ENCODE measurements around the gene NINJ1. TPM values are rescaled to one million over a fixed set of nuclear protein-coding genes. Genes with fewer than 3 reads are reported as not detected.

The NINJ1 gene
- total RNA-seq, 4 donors from 2014 or later: 64.6 to 113 (median 94.8) TPM

- intact Hi-C loops (cut with DNase I; ENCODE audit: low total_unique reads): no loop called here
- no peak overlapping the region for H3K4me3 ChIP-seq (ENCODE audit: low read depth, poor library complexity, severe bottlenecking)
- 93 to 96% methylated on average over 2 of the region's 2 CpGs for whole genome bisulfite sequencing, 2 donors
- TF ChIP-seq CTCF (IDR thresholded peaks at IDR 0.05) (no peak), POLR2A (IDR thresholded peaks at IDR 0.05) (no peak)
- no peak for DNase-seq (ENCODE audit: low spot score in 2 of 2)
These were observed 57.3 kb downstream of the NINJ1 start for GRCh38 chr9:93076792-93077128.

- intact Hi-C loops (cut with DNase I; ENCODE audit: low total_unique reads): no loop called here
- WGBS, 2 donors: 92 to 94% methylated on average over 11 to 12 of the region's 12 CpGs
These were observed 57.8 kb downstream of the NINJ1 start for GRCh38 chr9:93076101-93076791.

GRCh38 chr9:93072383-93072795 lies 61.7 kb downstream of the NINJ1 start:
- intact Hi-C loops (cut with DNase I; ENCODE audit: low total_unique reads): no loop called here
- H3K4me3 ChIP-seq (ENCODE audit: low read depth, poor library complexity, severe bottlenecking): no peak overlapping the region
- TF ChIP-seq POLR2A (IDR thresholded peaks at IDR 0.05): no peak
- no peak for TF ChIP-seq CTCF (IDR thresholded peaks at IDR 0.05)
- 30 to 45% methylated on average over 5 of the region's 5 CpGs for WGBS, 2 donors
- no peak for DNase-seq (ENCODE audit: low spot score in 2 of 2)

More at GRCh38 chr9:93076101-93076791, 57.8 kb downstream of the NINJ1 start:
- H3K4me3 ChIP-seq (ENCODE audit: low read depth, poor library complexity, severe bottlenecking): no peak overlapping the region
- no peak for DNase-seq (ENCODE audit: low spot score in 2 of 2)
- TF ChIP-seq POLR2A (IDR thresholded peaks at IDR 0.05): no peak
- TF ChIP-seq CTCF (IDR thresholded peaks at IDR 0.05): no peak

Other genes with a start within 250 kb of the NINJ1 start
- gene FGD3, start 186.7 kb downstream of the NINJ1 start, total RNA-seq: 10 to 100 TPM in 1 of 4 donors, 1 to 10 TPM in 3; 3.4 to 11.6 (median 5.7) TPM
- 1 to 10 TPM; 2.8 to 8.1 (median 5.6) TPM for gene SUSD3, start 75.5 kb downstream of the NINJ1 start, total RNA-seq
- gene CARD19, start 38.0 kb downstream of the NINJ1 start, total RNA-seq: 10 to 100 TPM; 45.6 to 67.7 (median 60.7) TPM
- gene WNK2, start 49.9 kb upstream of the NINJ1 start, total RNA-seq: 10 to 100 TPM; 35.3 to 53.6 (median 42.6) TPM

Data from lower leg skin (tissue), 4 donors.